Activated CD4-positive, CD25-positive, alpha-beta regulatory T cell treated with anti-CD3 and anti-CD28 coated beads, Interleukin-2, amount 50 U/mL, for 24 hours (primary cell): Measurements from ENCODE around the gene ANKRD6.
A peak's percentile ranks its signal among the peaks of the same experiment; 100 is the strongest.

ENCODE experiments used
- ATAC-seq, 2 donors: fragments of 150-1000 bp; cut with Tn5 transposase; one replicate each; pipeline ENCODE4 v1.10.0; 2021; ENCODE audit warnings: mild to moderate bottlenecking in 1 of 2, moderate library complexity in 1 of 2

ANKRD6 gene

DNA sequence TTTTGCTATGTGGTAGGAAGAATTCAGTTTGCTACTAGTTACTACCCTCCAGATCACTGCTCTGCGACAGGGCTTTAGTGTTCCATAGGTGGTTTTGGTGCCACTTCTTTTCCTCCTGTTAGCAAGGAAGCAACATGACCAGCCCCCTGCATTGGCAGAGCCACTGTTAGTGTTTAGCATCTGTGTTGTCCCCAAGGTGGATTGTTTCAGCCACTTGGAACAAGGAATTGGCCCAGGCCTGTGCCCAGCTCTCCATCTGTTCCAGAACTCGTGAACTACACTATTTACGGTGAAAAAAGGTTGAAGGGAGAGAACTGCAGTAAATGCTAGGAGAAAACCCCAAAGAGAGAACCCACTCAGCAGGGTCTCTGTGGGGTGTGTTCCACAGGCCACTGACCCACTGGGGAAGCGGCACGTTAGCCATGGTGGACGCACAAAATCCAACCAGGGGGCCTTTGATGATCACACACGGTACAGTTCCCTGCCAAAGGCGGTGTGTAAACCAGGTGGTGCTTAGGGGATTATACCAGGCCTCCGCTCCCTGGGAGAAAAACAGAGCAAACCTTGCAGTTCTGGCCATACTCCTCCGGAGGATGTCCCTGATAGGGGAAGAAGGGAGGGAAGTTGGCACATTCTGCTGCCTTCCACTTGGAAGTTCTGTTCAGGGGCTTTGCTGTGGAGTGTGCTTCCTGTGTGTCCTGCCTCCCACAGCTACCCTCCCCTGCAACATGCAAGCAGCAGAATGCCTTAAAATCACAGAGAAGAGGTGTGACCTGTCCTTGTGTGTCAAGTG is 133.3 kb downstream of the ANKRD6 start:
- no peak for ATAC-seq

DNA sequence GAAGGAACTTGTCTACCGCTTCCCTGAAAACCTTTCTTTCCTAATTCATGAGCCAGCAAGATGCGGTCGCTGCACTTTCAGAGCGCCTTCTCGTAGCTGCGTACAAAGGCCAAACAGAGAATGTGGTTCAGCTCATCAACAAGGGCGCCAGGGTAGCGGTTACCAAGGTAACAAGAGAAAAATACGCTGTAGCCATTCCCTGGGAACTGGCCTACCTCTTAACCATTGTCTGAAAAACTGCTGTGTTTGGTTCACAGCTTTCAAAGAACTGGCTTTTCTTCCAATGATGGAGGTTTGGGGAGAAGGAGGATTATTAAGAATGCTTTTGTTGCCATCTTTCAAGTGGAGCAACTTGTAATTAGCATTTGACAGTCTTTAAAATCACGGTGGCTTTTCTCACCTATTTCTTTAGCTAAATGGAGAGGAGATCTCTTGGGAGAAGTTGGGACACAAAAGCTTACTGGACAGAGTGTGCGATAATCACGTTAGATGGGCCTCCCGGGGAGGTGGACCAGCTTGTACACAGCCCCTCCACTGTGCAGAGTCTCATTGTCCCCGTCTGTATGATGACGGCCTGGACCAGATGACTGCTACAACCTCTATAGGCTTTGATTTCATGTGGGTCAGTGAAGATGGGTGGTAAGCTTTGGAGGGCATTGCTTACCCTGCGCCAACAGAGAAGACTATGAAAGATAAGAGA is 134.1 kb downstream of the ANKRD6 start:
- no peak for ATAC-seq

GRCh38 chr6:89567630-89568390 is 134.9 kb downstream of the ANKRD6 start:
- ATAC-seq = no peak

GRCh38 chr6:89574910-89575561 is 142.1 kb downstream of the ANKRD6 start:
- no peak for ATAC-seq

DNA sequence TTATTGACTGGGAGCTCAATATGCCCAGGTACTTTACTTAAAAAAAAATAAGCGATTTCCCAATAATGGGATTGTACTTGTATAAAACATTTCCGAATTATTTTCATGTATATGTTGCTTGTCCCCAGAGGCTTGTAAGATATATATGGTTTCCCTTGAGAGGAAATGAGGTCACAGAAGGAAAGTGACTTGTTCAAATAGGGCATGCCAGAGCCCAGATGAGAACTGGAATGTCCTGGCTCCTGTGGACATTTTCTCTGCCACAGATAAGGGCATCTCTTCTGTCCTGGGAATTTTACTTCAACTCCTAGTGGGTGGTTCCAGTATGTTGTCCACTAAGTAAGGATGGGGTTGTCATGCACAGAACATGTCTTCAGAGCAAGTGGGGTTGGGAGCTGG is 142.6 kb downstream of the ANKRD6 start:
- ATAC-seq = no peak

- ATAC-seq = no peak
Measured at GRCh38 chr6:89580997-89581666, 148.2 kb downstream of the ANKRD6 start.

- no peak for ATAC-seq
Measured at GRCh38 chr6:89581689-89582088, 148.7 kb downstream of the ANKRD6 start.

- no peak for ATAC-seq
Measured at GRCh38 chr6:89582669-89583325, 149.8 kb downstream of the ANKRD6 start.

DNA sequence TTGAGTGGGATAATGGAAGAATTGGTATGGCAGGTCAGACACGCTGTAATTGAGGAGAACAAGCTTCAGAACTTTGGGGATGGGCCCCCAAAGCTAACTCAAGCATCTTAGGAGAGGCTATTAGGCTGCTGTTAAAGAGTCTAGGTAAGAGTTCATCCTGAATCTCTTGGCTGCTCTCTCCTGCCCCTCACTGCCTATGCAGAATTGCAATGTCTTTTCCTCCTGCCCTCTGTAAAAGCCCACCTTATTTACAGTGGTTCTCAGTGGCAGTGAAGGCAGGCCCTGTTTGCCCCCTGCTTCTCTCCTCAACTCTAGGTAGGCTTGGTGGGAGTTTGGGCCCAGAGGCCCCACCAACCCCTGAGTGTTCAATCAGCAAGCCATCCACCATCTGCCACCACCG is 150.6 kb downstream of the ANKRD6 start:
- ATAC-seq = no peak

DNA sequence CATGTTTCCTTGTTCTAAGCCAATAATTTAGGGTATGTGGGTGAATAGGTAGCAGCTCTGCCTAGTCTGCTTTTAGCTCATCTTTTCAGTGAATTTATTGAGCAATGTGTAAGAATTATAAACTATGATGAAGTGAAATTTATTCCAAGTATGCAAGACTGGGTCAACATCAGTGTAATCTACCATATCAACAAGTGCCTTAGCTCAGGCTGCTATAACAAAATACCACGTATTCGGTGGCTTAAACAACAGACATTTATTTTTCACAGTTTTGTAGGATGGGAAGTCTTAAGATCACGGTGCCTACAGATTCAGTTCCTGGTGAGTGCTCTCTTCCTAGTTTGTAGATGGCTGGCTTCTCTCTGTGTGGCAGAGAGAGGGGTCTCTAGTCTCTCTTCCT is 151.6 kb downstream of the ANKRD6 start:
- no peak for ATAC-seq

GRCh38 chr6:89585154-89585553 is 152.2 kb downstream of the ANKRD6 start:
- ATAC-seq = no peak

- no peak for ATAC-seq
Measured at GRCh38 chr6:89589297-89590025, 156.5 kb downstream of the ANKRD6 start.

GRCh38 chr6:89590133-89590532 is 157.2 kb downstream of the ANKRD6 start:
- no peak for ATAC-seq

GRCh38 chr6:89591745-89592144 is 158.8 kb downstream of the ANKRD6 start:
- no peak for ATAC-seq

DNA sequence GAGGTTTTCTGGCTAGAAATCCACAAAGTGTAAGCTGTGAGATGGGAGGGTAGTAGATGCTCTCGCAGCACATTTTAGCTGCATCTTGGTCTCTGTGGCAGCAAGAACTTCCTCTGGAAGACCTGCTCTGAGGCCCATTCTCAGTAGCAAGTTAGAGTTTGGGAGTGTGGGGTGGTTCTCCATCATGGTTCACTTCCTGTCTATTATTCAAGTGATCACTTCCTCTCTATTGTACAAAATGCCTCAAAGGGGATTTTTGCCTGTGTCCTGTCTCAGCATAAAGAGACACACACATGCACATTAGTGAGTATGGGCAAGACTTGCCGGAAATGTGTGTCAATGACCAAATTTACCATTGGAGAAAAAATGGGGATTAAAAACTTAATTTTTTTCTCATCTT is 163.1 kb downstream of the ANKRD6 start:
- peak; percentile 83 to 86 for ATAC-seq

- peak; percentile 57 to 69 for ATAC-seq
Measured at GRCh38 chr6:89596484-89596883, 163.5 kb downstream of the ANKRD6 start.

DNA sequence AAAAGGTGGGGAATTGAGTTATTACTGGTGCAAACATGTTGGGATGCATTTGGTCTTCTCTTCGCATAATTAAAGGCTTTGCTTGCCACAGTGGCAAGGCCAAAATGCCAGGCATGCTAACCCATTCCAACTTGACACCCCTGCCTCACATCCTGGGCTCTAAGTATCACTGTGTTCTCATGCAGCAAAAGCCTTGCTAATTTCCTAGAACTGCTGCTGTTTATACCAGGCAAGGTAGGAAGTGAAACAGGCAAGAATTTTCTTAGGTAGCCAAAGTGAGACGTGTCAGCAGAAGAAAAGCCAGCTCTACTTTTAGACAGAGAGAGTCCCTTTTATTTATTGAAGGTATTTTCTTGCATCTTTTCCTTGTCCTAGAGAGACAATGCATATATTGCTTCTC is 164.4 kb downstream of the ANKRD6 start:
- no peak for ATAC-seq

GRCh38 chr6:89597988-89598387 is 165.0 kb downstream of the ANKRD6 start:
- no peak for ATAC-seq

GRCh38 chr6:89599727-89600126 is 166.8 kb downstream of the ANKRD6 start:
- no peak for ATAC-seq

- no peak for ATAC-seq
Measured at GRCh38 chr6:89602166-89602565, 169.2 kb downstream of the ANKRD6 start.

DNA sequence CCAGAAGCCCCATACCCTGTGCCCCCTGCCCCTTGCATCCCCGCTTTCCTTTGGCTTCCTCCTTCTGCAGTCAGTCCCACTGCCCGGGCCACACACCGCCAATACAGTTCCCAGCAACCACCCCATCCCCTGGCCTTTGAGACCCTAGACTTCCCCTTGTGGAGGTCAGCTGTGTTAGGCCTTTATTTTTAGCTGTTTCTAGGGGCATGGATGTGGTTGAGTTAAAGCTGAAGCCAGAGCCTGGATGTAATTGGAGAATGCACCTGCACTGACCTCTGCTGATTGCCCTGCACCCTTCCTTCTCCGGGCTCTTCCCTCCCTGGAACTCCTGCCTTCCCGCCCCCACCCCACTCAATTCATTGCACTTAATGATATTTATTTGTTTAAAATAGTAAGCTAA is 171.7 kb downstream of the ANKRD6 start:
- ATAC-seq = no peak
